ENCODE measurements around the gene DFFB. TPM values are rescaled to one million over a fixed set of nuclear protein-coding genes. Genes with fewer than 3 reads are reported as not detected.

DFFB gene
- total RNA-seq, 2 experiments from 2014 or later: 12.2 to 13.6 TPM

DNA sequence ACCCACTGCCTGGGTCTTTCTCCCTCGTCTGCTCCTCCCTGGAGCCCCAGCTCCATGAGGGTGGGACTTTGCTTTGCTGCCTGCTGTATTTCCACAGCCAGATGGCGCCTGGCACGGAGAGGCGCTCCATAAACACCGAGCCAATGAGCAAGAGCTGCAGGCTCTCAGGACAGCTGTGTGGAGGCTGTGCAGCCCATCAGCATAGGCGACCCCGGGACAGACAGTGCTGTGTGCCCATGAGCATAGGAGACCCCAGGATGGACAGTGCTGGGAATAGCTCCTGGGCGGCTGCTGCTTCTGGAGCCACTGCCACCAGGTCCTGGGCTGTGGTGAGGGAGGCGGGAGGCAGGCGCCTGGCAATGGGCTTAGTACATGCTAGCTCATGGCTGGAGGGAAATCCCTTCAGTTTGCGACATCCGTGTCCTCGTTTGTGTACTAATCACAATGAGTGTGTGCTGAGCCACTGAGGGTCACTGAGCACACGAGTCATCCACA lies 29.4 kb upstream of the DFFB start:
- CTCF ChIA-PET: no interaction called here
- POLR2A ChIA-PET: no interaction called here

DNA sequence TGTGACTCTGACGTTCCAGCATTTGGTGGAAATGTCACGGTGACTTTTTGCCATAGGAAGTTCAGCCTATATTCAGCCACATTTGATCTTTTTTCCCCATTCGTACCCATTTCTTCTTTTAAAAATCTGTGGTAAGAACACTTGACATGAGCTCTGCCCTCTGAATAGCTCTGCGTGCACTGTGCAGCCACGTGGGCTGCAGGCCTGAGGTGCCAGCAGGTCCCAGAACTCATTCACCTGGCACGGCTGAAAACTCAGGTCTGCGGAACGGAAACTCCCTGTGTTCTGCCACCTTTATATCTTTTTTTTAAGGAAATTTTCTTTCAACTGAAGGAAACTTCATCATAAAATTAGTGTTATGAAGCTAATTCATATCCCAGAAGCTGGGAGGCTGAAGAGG lies 28.9 kb upstream of the DFFB start:
- CTCF ChIA-PET: no interaction called here
- POLR2A ChIA-PET: no interaction called here

DNA sequence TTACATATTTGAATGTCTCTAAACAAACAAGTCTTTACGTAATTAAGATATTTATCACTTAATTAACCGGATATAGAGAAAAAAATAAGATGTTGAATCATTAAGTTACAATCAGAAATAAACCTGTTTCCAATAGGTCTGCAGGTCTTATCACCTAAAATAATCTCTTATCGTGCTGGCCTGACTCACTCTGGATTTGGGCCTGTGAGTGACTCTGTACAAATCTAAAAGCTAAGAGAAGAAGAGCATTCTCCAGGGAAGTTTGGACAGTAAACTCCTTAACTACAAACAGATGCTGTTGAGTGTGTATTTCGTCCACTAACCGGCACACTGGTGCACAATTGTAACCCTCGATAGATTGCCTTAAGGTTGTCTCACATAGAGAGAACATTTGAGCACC lies 25.6 kb upstream of the DFFB start:
- ChIA-PET CTCF (no interaction called here), POLR2A (no interaction called here)

DNA sequence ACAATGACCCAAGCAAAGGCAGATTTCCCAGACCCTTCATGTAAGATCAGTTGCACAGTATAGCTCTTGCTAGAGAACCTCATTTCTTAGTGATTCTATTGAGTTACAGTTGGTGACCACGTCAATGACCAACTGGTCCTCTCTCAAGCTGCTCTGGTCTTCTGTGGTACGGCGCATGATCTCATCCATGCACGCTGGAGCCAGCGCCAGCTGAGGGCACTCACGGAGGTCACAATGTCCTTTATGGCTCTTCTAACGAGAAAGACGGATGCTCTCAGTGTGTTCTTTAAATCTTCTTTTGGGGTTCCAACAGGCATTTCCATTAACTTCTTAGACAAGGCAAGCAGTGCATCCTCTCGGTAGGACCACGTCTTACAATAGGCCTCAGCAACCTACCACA lies 22.6 kb upstream of the DFFB start:
- CTCF ChIA-PET: no interaction called here
- POLR2A ChIA-PET: no interaction called here

DNA sequence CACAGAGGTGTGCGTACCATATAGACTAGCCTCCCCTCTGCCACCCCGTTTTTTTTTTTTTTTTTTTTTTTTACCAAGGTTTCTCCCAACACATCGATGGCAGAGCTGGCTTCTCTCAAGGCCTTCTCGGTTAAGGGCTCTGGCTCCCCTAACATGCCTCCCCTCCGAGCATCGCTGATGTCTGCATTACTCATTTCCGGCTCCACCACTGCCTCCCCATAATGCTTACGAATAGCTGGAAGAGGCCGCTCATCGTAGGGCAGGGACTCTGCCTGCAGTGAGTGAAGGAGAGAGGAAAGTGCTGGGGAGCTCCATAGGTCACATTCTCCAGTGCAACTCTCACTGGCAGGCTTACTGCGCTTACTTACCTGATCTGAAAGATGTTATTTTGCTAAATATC lies 20.9 kb upstream of the DFFB start:
- POLR2A ChIA-PET: interaction anchor here (0.7 kb wide), 1 partner anchor 40 kb away, joined by 7 read pairs; the partner anchor contains the start of gene LRRC47
- CTCF ChIA-PET: no interaction called here

DNA sequence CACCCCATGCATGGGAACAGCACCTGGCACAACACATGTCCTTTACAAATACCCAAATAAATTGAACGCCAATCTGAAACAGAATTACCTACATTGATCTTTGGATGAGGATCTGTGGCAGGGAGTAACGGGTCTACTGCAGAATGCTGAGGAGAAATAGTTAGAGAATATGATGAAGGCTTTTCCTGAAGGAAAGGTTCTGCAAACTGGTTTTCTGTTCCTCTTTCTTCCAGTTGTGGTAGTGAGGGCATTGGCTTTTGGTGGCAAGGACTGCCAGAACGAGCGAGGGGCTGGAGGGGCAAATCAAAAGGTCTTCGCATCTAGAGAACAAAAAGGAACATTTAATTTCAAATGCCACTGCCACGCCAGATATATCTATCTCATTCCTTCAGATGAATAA lies 20.1 kb upstream of the DFFB start:
- ChIA-PET POLR2A (no interaction called here), CTCF (no interaction called here)

DNA sequence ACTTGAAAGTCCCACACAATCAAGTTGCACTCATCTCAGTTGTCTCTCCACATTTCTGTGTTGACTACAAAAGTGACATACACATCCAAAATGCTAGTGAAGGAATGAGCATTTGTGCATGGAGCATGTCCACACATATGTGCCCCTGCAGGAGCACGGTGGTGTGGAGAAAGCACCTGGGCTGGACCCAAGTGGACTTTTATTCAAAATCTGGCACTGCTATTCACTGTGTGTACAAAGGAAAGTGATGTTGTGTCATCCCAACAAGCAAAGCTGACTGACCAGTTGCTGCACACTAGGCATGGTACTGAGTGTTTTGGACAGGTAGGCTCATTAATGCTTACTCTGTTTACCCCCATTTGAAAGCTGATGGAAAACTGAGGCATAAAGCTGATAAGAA lies 19.6 kb upstream of the DFFB start:
- POLR2A ChIA-PET: no interaction called here

DNA sequence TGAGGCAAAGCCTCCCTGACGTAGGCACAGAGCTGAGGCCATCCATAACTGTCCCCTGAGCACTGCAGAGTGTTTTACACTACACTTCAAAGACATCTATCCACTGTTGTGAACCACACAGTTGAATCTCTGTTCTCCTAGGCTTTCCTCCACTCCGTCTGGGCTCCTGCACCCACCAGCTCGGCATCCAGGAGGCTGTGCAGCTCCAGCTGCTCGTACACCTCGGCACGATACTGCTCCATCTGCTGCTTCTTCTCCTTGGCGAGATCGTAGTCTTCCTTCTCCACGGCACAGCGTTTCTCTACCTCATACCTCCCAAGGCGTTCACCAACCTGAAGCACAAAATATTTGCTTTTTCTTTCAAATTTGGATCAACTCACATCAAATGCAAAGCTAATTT lies 18.5 kb upstream of the DFFB start:
- CTCF ChIA-PET: interaction anchor here (0.6 kb wide), 1 partner anchor 73 kb away, joined by 3 read pairs; no protein-coding TSS in a partner anchor
- POLR2A ChIA-PET: no interaction called here

More for the DNA sequence above, 19.6 kb upstream of the DFFB start:
- CTCF ChIA-PET: no interaction called here

DNA sequence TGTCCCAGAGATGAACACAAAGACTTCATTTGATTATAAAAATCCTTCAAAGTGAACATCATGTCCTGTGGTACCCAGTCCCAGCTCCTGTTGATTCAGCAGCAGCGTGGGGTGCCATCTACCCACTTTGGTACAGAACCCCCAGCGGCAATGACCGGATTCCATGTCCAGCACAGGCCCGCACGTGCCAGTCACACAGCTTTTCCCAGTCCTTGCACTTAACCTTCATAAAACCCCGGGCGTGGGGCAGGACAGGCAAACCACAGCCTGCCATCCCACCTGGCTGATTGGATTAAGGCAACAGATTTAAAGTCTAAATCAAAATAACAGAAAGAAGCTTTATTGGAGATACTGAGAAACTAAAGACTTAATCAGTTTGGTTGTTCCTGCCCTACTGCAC lies 15.8 kb upstream of the DFFB start:
- ChIA-PET CTCF (no interaction called here), POLR2A (no interaction called here)

DNA sequence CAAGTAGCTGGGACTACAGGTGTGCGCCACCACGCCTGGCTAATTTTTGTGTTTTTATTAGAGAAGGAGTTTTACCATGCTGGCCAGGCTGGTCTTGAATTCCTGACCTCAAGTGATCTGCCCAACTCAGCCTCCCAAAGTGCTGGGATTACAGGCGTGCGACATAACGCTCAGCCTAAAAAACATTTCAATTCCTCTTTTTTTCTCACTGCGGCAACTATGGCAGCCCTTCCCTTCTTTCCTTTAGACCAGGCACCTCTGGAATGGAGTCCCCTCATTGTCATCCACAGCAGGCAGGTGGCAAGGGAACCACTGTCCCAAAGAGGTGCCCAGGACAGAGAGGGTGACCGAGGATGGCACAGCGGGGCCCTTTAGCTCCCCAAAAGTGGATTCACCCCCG lies 14.4 kb upstream of the DFFB start:
- POLR2A ChIA-PET: no interaction called here
- CTCF ChIA-PET: no interaction called here

DNA sequence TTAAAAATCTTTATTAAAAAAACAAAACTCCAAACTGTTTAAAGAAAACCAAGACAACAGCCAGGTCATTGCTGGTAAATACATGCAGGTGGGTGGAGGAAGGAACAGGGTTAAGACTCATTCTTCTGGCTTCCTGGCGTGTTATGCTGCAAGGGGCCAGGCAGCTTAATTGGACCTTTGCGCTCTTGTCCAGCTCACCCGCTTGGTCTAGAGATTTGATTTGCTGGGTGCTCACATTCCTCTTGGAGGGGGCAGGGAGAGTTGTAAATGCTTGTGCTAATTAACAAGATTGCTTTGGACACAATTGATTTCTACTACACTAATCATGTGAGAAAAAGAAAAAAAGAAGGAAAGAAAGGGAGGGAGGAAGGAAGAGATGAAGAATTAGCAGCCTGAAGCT lies 10.7 kb upstream of the DFFB start:
- CTCF ChIA-PET: no interaction called here
- POLR2A ChIA-PET: no interaction called here

DNA sequence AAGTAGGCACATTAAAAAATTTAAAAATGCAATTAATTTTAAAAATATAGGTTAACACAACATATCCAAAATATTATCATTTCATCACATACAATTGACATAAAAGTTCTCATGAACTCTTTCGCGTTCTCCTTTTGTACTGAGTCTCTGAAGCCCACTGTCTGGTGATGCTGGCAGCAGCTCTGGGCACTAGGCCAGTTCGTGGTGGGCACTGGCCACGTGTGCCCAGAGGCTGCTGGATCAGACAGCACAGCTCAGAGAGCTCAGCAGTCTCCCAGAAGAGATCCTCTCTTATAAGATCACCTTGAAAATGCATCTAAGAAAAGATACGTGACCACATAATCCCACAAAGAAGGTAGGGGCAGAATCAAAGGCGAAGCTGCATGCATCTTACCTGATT lies 10.2 kb upstream of the DFFB start:
- CTCF ChIA-PET: no interaction called here
- POLR2A ChIA-PET: no interaction called here

DNA sequence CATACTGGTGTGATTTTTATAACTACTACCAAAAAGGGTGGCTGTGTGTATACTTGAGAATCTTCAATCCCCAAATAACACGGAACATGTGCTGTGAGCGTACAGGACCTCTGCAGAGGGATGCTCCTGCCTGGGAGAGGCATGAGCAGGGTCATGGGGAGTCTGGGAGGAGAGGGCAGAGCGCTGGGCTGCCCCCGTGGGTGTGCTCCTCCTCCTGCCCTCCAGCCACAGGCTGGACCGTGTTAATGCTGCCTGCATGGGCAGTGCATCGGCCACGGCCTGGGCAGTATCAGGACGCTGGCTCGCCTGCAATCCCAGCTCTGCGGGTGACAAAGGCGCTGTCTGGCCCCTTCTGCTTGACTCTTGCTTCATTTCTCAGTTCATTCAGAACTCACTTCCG lies 6.4 kb upstream of the DFFB start:
- POLR2A ChIA-PET: no interaction called here
- CTCF ChIA-PET: no interaction called here

DNA sequence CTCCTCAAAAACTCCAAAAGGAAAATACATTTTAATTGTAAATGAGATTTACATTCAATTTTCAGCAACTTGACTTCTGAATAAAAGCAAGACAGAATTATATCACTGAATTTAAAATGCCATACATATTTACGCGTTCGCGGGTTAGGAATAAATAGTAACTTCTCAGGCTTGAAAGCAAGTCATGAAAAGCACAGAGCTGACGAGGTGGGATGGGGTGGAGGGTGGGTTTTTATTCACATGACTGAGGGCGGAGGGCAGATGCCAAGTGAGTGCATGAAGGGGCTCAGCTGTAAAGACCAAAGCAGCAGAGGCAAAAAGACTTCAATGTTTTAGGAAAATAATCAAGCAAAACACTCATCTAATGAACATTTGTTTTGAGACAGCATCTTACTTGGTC lies 6.0 kb upstream of the DFFB start:
- ChIA-PET POLR2A (no interaction called here), CTCF (no interaction called here)

DNA sequence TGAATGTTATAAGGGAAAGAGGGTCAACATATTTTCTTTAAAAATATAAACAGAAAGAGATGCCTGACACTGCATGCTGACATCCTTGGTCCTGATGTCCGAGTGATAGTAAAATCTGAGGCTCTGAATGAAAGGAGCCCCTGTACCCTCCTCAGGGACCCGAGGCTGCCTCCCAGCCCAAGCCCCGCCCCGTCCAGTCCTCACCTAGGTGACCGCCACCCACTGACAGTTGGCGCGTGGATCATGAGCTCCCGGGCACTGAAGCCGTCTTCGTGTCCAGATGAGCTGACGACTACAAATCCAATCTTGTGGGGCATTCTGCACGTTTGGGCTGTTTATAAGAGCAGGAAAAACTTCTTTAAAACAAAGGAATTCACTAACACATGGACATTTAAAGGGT lies 5.2 kb upstream of the DFFB start:
- POLR2A ChIA-PET: no interaction called here

DNA sequence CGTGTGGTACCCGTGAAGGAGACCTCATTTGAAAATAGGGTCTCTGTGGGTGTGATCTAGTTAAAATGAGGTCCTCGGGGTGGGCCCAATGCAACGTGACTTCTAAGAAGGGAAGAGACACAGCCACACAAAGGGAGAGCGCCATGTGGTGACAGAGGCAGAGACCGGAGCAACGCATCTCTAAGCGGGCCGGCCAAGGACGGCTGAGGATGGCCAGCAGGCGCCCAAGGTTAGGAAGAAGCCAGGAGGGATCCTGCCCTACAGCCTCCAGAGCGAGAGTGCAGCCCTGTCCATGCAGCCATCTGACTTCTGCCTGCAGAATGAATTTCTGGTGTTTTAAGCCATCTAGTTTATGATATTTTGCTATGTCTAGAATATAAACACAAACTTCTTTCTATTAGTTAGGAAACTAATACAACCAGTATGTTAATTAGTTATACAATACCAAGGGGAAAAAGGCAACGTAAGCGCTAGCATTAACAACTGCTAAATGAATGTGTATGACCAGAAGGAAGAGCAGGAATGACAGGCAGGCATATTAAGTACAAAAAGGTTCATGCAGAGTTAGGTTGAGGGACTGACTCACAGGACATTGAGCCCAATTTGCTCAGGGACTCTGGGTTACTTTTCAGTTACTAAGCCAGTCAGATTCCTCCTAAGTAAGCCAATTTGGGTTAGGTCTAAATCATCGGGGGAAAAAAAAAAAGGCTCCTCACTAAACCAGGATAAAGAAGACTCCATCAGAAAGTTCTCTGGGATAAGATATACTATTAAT lies 4.4 kb upstream of the DFFB start:
- ChIA-PET CTCF (no interaction called here), POLR2A (no interaction called here)

More for the DNA sequence above, 5.2 kb upstream of the DFFB start:
- CTCF ChIA-PET: no interaction called here

DNA sequence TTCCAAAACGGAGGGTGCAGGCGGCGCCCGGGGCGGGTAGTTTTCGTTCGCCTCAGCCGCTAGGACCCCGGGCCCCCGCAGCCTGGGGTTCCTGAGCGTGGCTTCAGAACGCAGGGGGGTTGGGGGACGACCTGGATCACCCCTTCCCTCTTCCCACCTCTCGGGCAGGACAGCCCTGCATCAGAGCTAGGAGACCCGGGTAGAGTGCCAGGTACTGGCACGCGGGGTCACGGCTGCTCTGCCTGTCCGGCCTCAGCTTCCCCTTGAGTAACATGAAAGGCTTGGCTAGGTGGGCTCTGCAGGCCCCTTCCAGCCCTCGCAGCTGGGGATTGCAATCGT lies 484 bp downstream of the DFFB start:
- CTCF ChIA-PET: interaction anchor here (0.8 to 2.1 kb wide), 3 partner anchors 42 to 49 kb away, joined by 3 to 6 read pairs (median 6); partner anchors contain the start of gene C1orf174
- POLR2A ChIA-PET: interaction anchor here (1.6 kb wide), 1 partner anchor 42 kb away, joined by 10 read pairs; the partner anchor contains the start of gene C1orf174

DNA sequence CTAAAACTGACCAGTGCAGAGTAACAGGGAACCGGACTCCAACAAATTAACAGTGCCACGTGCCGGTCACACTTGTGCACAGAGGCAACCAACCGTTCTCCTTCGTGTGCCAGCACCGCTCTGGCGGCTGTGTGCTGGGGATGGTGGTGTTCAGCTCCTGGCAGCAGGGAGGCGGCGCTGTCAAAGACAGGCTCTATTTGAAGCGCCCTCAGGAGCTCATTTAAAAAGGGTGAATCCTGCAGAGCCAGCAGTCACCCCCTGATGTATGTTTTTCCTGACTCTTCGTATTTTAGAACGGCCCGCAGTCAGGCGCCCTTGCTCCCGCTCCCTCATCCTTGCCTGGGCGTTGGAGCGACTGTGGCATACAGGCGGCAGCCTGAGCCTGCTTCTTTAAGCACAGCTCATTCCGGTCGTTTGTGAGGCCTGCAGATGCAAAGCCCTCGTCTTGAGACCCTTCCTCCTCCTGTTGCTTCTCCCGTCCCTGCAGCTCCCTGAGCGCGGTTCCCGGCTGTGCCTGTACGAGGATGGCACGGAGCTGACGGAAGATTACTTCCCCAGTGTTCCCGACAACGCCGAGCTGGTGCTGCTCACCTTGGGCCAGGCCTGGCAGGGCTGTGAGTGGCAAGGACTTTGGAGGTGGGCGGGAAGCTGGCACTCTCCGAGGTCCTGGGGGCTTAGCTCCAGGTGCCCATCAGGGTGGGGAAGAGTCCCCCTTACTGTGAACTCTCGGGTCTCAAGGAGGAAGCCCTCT lies 1.1 kb downstream of the DFFB start:
- ChIA-PET CTCF (interaction anchor here (1.2 to 2.1 kb wide), 3 partner anchors 32 to 49 kb away, joined by 4 to 6 read pairs (median 6); partner anchors contain the start of gene C1orf174), POLR2A (interaction anchor here (1.6 kb wide), 1 partner anchor 41 kb away, joined by 10 read pairs; the partner anchor contains the start of gene C1orf174)

DNA sequence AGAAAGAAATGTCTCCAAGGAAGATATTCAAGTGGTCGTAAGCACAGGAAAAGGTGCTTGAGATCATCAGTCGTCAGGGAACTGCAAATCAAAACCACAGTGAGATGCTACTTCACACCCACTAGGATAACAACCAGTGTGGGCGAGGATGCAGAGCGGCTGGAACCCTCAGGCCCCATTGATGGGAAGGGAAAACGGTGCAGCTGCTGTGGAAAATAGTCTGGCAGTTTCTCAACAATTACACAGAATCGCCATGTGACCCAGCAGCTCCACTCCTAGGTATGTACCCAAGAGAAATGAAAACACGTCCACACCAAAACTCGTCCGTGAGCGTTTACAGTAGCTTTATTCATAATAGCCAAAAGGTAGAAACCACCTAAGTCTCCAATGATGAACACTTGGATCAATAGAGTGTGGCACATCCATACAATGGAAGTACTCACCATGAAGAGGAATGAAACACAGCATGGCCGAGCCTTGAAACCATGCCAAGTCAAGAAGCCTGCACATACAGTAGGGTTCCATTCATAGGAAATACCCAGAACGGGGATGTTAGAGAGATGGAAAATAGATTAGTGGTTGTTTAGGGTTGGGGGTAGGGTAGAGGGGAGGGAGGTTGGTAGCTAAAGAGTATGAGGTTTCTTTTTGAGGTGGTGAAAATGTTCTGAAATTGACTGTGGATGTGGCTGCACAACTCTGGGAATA lies 6.1 kb downstream of the DFFB start:
- CTCF ChIA-PET: no interaction called here
- POLR2A ChIA-PET: no interaction called here

DNA sequence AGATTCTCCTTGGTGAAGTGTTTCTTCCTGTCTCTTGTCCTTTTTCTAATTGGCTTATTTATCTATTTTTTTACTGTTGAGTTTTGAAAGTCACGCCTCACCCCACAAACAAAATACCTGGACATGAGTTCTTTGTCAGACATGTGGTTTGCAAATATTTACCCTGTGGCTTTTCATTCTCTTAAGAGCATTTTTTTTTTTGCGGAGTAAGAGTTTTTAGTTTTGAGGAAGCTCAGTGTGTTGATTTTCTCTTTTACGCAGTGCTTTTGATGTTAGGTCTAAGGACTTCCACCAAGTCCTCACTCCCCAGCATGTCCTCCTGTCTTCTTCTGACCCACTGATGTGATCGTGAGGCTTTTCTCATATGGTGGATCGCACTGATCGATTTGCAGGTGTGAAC lies 7.6 kb downstream of the DFFB start:
- ChIA-PET CTCF (no interaction called here), POLR2A (no interaction called here)
